Parathyroid adenoma (tissue), 2 donors: ENCODE data around the gene VAPB.

Experiments
- H2AFZ ChIP-seq: fragments of 300-600 bp; sonication (generic); one replicate; pipeline ENCODE4 v1.7.0; 2017; ENCODE audit warnings: antibody characterized with exemption, mild to moderate bottlenecking
- H3K27ac ChIP-seq: fragments of 300-600 bp; sonication (generic); one replicate; pipeline ENCODE4 v1.7.0; 2017
- H3K27me3 ChIP-seq: fragments of 300-600 bp; sonication (generic); one replicate; pipeline ENCODE4 v1.7.0; 2017; ENCODE audit warnings: low read length; ENCODE audit not compliant: control insufficient read depth, insufficient read depth
- H3K36me3 ChIP-seq: fragments of 300-600 bp; sonication (generic); one replicate; pipeline ENCODE4 v1.7.0; 2017; ENCODE audit warnings: low read length; ENCODE audit not compliant: control insufficient read depth, insufficient read depth
- H3K4me1 ChIP-seq: fragments of 300-600 bp; sonication (generic); one replicate; pipeline ENCODE4 v1.7.0; 2017; ENCODE audit warnings: control low read depth
- H3K4me2 ChIP-seq: fragments of 300-600 bp; sonication (generic); one replicate; pipeline ENCODE4 v1.7.0; 2017; ENCODE audit warnings: low read length
- H3K4me3 ChIP-seq: fragments of 300-600 bp; sonication (generic); one replicate; pipeline ENCODE4 v1.7.0; 2017; ENCODE audit warnings: low read depth, low read length
- H3K79me2 ChIP-seq: fragments of 300-600 bp; sonication (generic); one replicate; pipeline ENCODE4 v1.7.0; 2017; ENCODE audit warnings: control low read depth
- H3K9ac ChIP-seq: fragments of 300-600 bp; sonication (generic); one replicate; pipeline ENCODE4 v1.7.0; 2017; ENCODE audit warnings: mild to moderate bottlenecking
- H3K9me3 ChIP-seq: fragments of 300-600 bp; sonication (generic); one replicate; pipeline ENCODE4 v1.7.0; 2017; ENCODE audit warnings: low read length; ENCODE audit not compliant: control insufficient read depth
- CTCF ChIP-seq: fragments of 300-600 bp; sonication (generic); IDR thresholded peaks from one replicate; pipeline ENCODE4 v1.7.0; 2017; ENCODE audit warnings: antibody characterized with exemption, mild to moderate bottlenecking
- donor health status: primary hyperparathyroidism.

The VAPB gene

GRCh38 chr20:58466729-58467571 is 77.9 kb downstream of the VAPB start:
- TF ChIP-seq CTCF = no peak
- Histone ChIP-seq H3K4me1 (no peaks in the 10 kb centered on the region), H3K9me3 (no peaks in the 10 kb centered on the region)

GRCh38 chr20:58467572-58468527 is 78.8 kb downstream of the VAPB start:
- H2AFZ ChIP-seq = no peak overlapping the region
- no peaks in the 10 kb centered on the region for H3K4me1 ChIP-seq
- no peak overlapping the region for H3K9ac ChIP-seq
- no peaks in the 10 kb centered on the region for H3K36me3 ChIP-seq
- no peak overlapping the region for H3K27ac ChIP-seq
- H3K27me3 ChIP-seq = no peaks in the 10 kb centered on the region
- TF ChIP-seq CTCF = no peak
- no peak overlapping the region for H3K4me2 ChIP-seq
- H3K4me3 ChIP-seq = no peak overlapping the region
- no peaks in the 10 kb centered on the region for H3K9me3 ChIP-seq
- H3K79me2 ChIP-seq = no peaks in the 10 kb centered on the region

More at GRCh38 chr20:58466729-58467571, 77.9 kb downstream of the VAPB start:
- H3K36me3 ChIP-seq = no peaks in the 10 kb centered on the region
- H3K4me3 ChIP-seq = no peak overlapping the region
- no peak overlapping the region for H3K4me2 ChIP-seq
- H3K27me3 ChIP-seq = no peaks in the 10 kb centered on the region
- no peak overlapping the region for H3K27ac ChIP-seq
- no peaks in the 10 kb centered on the region for H3K79me2 ChIP-seq
- no peak overlapping the region for H2AFZ ChIP-seq
- H3K9ac ChIP-seq = no peak overlapping the region

GRCh38 chr20:58469616-58470015 is 80.6 kb downstream of the VAPB start:
- no peak for TF ChIP-seq CTCF
- no peak overlapping the region for H3K9ac ChIP-seq
- no peak overlapping the region for H3K4me2 ChIP-seq
- no peaks in the 10 kb centered on the region for H3K9me3 ChIP-seq
- no peak overlapping the region for H2AFZ ChIP-seq
- no peaks in the 10 kb centered on the region for H3K4me1 ChIP-seq
- H3K27me3 ChIP-seq = no peaks in the 10 kb centered on the region
- H3K79me2 ChIP-seq = no peaks in the 10 kb centered on the region
- no peaks in the 10 kb centered on the region for H3K36me3 ChIP-seq
- H3K4me3 ChIP-seq = no peak overlapping the region
- H3K27ac ChIP-seq = no peak overlapping the region

GRCh38 chr20:58470336-58471192 is 81.5 kb downstream of the VAPB start:
- no peak overlapping the region for H3K27ac ChIP-seq
- H3K27me3 ChIP-seq = no peaks in the 10 kb centered on the region
- no peak overlapping the region for H2AFZ ChIP-seq
- no peak for TF ChIP-seq CTCF
- H3K4me3 ChIP-seq = no peak overlapping the region
- H3K9ac ChIP-seq = no peak overlapping the region
- H3K9me3 ChIP-seq = no peaks in the 10 kb centered on the region
- H3K4me1 ChIP-seq = no peaks in the 10 kb centered on the region
- no peaks in the 10 kb centered on the region for H3K79me2 ChIP-seq
- no peaks in the 10 kb centered on the region for H3K36me3 ChIP-seq
- no peak overlapping the region for H3K4me2 ChIP-seq
